Neutrophil (primary cell): ENCODE data around the gene CPEB2.
A peak's percentile ranks its signal among the peaks of the same experiment; 100 is the strongest.

Experiments
- H3K27ac ChIP-seq: fragments of 200-600 bp; sonication (generic); 2 replicates; pipeline ENCODE4 v1.5.1; 2016; ENCODE audit warnings: mild to moderate bottlenecking, moderate library complexity
- H3K27me3 ChIP-seq: fragments of 200-600 bp; sonication (generic); 2 replicates; pipeline ENCODE4 v1.6.0; 2016; ENCODE audit warnings: mild to moderate bottlenecking
- H3K36me3 ChIP-seq: fragments of 200-600 bp; sonication (generic); 2 replicates; pipeline ENCODE4 v1.5.1; 2017
- H3K4me1 ChIP-seq, 2 experiments: fragments of 200-600 bp in 1 of 2; sonication (generic) in 1 of 2; 1 replicate in 1 of 2; 2 replicates in 1 of 2; pipeline versions ENCODE4 v1.5.1 to v1.6.1; 2013 to 2016; ENCODE audit warnings: low read depth in 1 of 2, low read length in 1 of 2, mild to moderate bottlenecking in 1 of 2, moderate library complexity in 1 of 2; ENCODE audit not compliant: control insufficient read depth in 1 of 2, insufficient read depth in 1 of 2
- H3K4me3 ChIP-seq, 2 experiments: fragments of 200-600 bp in 1 of 2; sonication (generic) in 1 of 2; 1 replicate in 1 of 2; 2 replicates in 1 of 2; pipeline ENCODE4 v1.5.1; 2013 to 2016; ENCODE audit warnings: low read depth in 1 of 2, low read length in 1 of 2, mild to moderate bottlenecking in 1 of 2, moderate library complexity in 1 of 2
- H3K9me3 ChIP-seq: fragments of 200-600 bp; sonication (generic); 2 replicates; pipeline ENCODE4 v1.5.1; 2016
- CTCF ChIP-seq: fragments of 200-600 bp; sonication (generic); IDR thresholded peaks from 2 replicates; pipeline ENCODE4 v1.5.1; 2016; ENCODE audit warnings: antibody characterized with exemption

The CPEB2 gene

GRCh38 chr4:14994242-14994641, 8.0 kb upstream of the CPEB2 start:
- H3K4me1 ChIP-seq: peaks cover 13 to 17% of the 10 kb centered on the region in 2 experiments
- no peak for TF ChIP-seq CTCF
- no peaks in the 10 kb centered on the region for H3K27me3 ChIP-seq
- H3K27ac ChIP-seq: peak overlapping the region; percentile 76
- peak overlapping the region in 1 of 2 experiments; percentile 1 for H3K4me3 ChIP-seq
- no peaks in the 10 kb centered on the region for H3K36me3 ChIP-seq
- H3K9me3 ChIP-seq: no peaks in the 10 kb centered on the region

GRCh38 chr4:15001248-15001868, 923 bp upstream of the CPEB2 start:
- Histone ChIP-seq H3K4me3 (peak overlapping the region; percentile 97 to 98), H3K9me3 (no peaks in the 10 kb centered on the region)

GRCh38 chr4:15002659-15003400, 549 bp downstream of the CPEB2 start:
- Histone ChIP-seq H3K36me3 (peaks cover 7% of the 10 kb centered on the region), H3K27ac (peak overlapping the region; percentile 99), H3K4me1 (peaks cover 34 to 37% of the 10 kb centered on the region in 2 experiments), H3K27me3 (no peaks in the 10 kb centered on the region), H3K9me3 (no peaks in the 10 kb centered on the region), H3K4me3 (peak overlapping the region; percentile 97 to 98)
- TF ChIP-seq CTCF: no peak

More at GRCh38 chr4:15001248-15001868, 923 bp upstream of the CPEB2 start:
- TF ChIP-seq CTCF: no peak
- H3K27me3 ChIP-seq: no peaks in the 10 kb centered on the region
- no peaks in the 10 kb centered on the region for H3K36me3 ChIP-seq
- H3K4me1 ChIP-seq: peaks cover 22 to 23% of the 10 kb centered on the region in 2 experiments
- peak overlapping the region; percentile 99 for H3K27ac ChIP-seq

- peak overlapping the region; percentile 97 to 98 for H3K4me3 ChIP-seq
Measured at GRCh38 chr4:15003401-15003890, 1.2 kb downstream of the CPEB2 start.

More at GRCh38 chr4:15003401-15003890, 1.2 kb downstream of the CPEB2 start:
- H3K36me3 ChIP-seq: peaks cover 14% of the 10 kb centered on the region
- H3K27me3 ChIP-seq: no peaks in the 10 kb centered on the region
- peak; percentile 15 for TF ChIP-seq CTCF
- H3K27ac ChIP-seq: peak overlapping the region; percentile 99
- H3K9me3 ChIP-seq: no peaks in the 10 kb centered on the region
- H3K4me1 ChIP-seq: peaks cover 34 to 38% of the 10 kb centered on the region in 2 experiments
